ENCODE measurements around the gene RALY.
"Not testable (repeated sequence)": the region's sequence is repeated elsewhere in the genome, so short reads cannot be mapped to it uniquely, and the experiment has no call there.

The RALY gene

GRCh38 chr20:34124469-34125249, 130.9 kb downstream of the RALY start:
- H3K4me1 ChIP-seq = no peaks in the 10 kb centered on the region
- H3K4me3 ChIP-seq (ENCODE audit: low read depth, low read length) = no peak overlapping the region
- no peak overlapping the region for H3K9ac ChIP-seq
- H2AFZ ChIP-seq = no peak overlapping the region
- no peaks in the 10 kb centered on the region for H3K9me3 ChIP-seq (ENCODE audit: control insufficient read depth, low read length)
- no peaks in the 10 kb centered on the region for H3K36me3 ChIP-seq (ENCODE audit: control insufficient read depth, insufficient read depth, low read length)
- TF ChIP-seq CTCF (IDR thresholded peaks at IDR 0.05) = no peak
- H3K79me2 ChIP-seq = no peaks in the 10 kb centered on the region
- H3K27me3 ChIP-seq (ENCODE audit: control insufficient read depth, insufficient read depth, low read length) = no peaks in the 10 kb centered on the region
- H3K4me2 ChIP-seq (ENCODE audit: low read length) = no peak overlapping the region
- no peak overlapping the region for H3K27ac ChIP-seq

GRCh38 chr20:34127792-34128191, 134.1 kb downstream of the RALY start:
- Histone ChIP-seq H3K79me2 (no peaks in the 10 kb centered on the region), H3K4me1 (no peaks in the 10 kb centered on the region), H3K36me3 (ENCODE audit: control insufficient read depth, insufficient read depth, low read length) (no peaks in the 10 kb centered on the region), H2AFZ (no peak overlapping the region), H3K9ac (no peak overlapping the region), H3K4me2 (ENCODE audit: low read length) (no peak overlapping the region), H3K4me3 (ENCODE audit: low read depth, low read length) (no peak overlapping the region), H3K9me3 (ENCODE audit: control insufficient read depth, low read length) (no peaks in the 10 kb centered on the region), H3K27me3 (ENCODE audit: control insufficient read depth, insufficient read depth, low read length) (no peaks in the 10 kb centered on the region), H3K27ac (no peak overlapping the region)
- TF ChIP-seq CTCF (IDR thresholded peaks at IDR 0.05) = no peak

GRCh38 chr20:34129518-34130162, 135.9 kb downstream of the RALY start:
- Histone ChIP-seq H3K4me1 (no peaks in the 10 kb centered on the region), H2AFZ (peak overlapping the region; percentile 56), H3K4me2 (ENCODE audit: low read length) (peak overlapping the region; percentile 36), H3K9me3 (ENCODE audit: control insufficient read depth, low read length) (no peaks in the 10 kb centered on the region), H3K4me3 (ENCODE audit: low read depth, low read length) (no peak overlapping the region), H3K27ac (no peak overlapping the region), H3K36me3 (ENCODE audit: control insufficient read depth, insufficient read depth, low read length) (no peaks in the 10 kb centered on the region), H3K9ac (no peak overlapping the region), H3K79me2 (no peaks in the 10 kb centered on the region), H3K27me3 (ENCODE audit: control insufficient read depth, insufficient read depth, low read length) (no peaks in the 10 kb centered on the region)
- peak; percentile 93 for TF ChIP-seq CTCF (IDR thresholded peaks at IDR 0.05)

GRCh38 chr20:34131491-34131890, 137.8 kb downstream of the RALY start:
- Histone ChIP-seq H3K27ac (no peak overlapping the region), H3K27me3 (ENCODE audit: control insufficient read depth, insufficient read depth, low read length) (no peaks in the 10 kb centered on the region), H3K4me3 (ENCODE audit: low read depth, low read length) (no peak overlapping the region), H3K9ac (no peak overlapping the region), H3K4me2 (ENCODE audit: low read length) (no peak overlapping the region), H3K9me3 (ENCODE audit: control insufficient read depth, low read length) (no peaks in the 10 kb centered on the region), H3K79me2 (no peaks in the 10 kb centered on the region), H3K4me1 (no peaks in the 10 kb centered on the region), H3K36me3 (ENCODE audit: control insufficient read depth, insufficient read depth, low read length) (no peaks in the 10 kb centered on the region), H2AFZ (no peak overlapping the region)
- no peak for TF ChIP-seq CTCF (IDR thresholded peaks at IDR 0.05)

GRCh38 chr20:34132491-34132890, 138.8 kb downstream of the RALY start:
- H3K27ac ChIP-seq; H3K4me3 ChIP-seq (ENCODE audit: low read depth, low read length): not testable (repeated sequence)

GRCh38 chr20:34132943-34133342, 139.2 kb downstream of the RALY start:
- not testable (repeated sequence) for H3K4me1 ChIP-seq; H3K9me3 ChIP-seq (ENCODE audit: control insufficient read depth, low read length); H3K4me2 ChIP-seq (ENCODE audit: low read length); H3K4me3 ChIP-seq (ENCODE audit: low read depth, low read length); H3K79me2 ChIP-seq; H3K27ac ChIP-seq; H3K36me3 ChIP-seq (ENCODE audit: control insufficient read depth, insufficient read depth, low read length); H2AFZ ChIP-seq; H3K27me3 ChIP-seq (ENCODE audit: control insufficient read depth, insufficient read depth, low read length); H3K9ac ChIP-seq

More at GRCh38 chr20:34132491-34132890, 138.8 kb downstream of the RALY start:
- H3K79me2 ChIP-seq; H3K9ac ChIP-seq; H3K9me3 ChIP-seq (ENCODE audit: control insufficient read depth, low read length); H3K4me2 ChIP-seq (ENCODE audit: low read length); H3K4me1 ChIP-seq; H3K36me3 ChIP-seq (ENCODE audit: control insufficient read depth, insufficient read depth, low read length); H3K27me3 ChIP-seq (ENCODE audit: control insufficient read depth, insufficient read depth, low read length); H2AFZ ChIP-seq: not testable (repeated sequence)

- H3K9me3 ChIP-seq (ENCODE audit: control insufficient read depth, low read length); H3K27me3 ChIP-seq (ENCODE audit: control insufficient read depth, insufficient read depth, low read length); H3K79me2 ChIP-seq; H3K9ac ChIP-seq; H3K4me1 ChIP-seq; H2AFZ ChIP-seq; H3K27ac ChIP-seq; H3K4me3 ChIP-seq (ENCODE audit: low read depth, low read length); H3K4me2 ChIP-seq (ENCODE audit: low read length); H3K36me3 ChIP-seq (ENCODE audit: control insufficient read depth, insufficient read depth, low read length): not testable (repeated sequence)
Measured at GRCh38 chr20:34133365-34133860, 139.7 kb downstream of the RALY start.

Data from parathyroid adenoma (tissue), 2 donors.